ENCODE measurements around the gene HCFC2. TPM values are rescaled to one million over a fixed set of nuclear protein-coding genes. Genes with fewer than 3 reads are reported as not detected.
"Not testable (repeated sequence)": the region's sequence is repeated elsewhere in the genome, so short reads cannot be mapped to it uniquely, and the experiment has no call there.

The HCFC2 gene
- total RNA-seq (2014; rRNA removed; shearing (Covaris generic)), result 10.8 and 16.1 TPM in 2 replicates

GRCh38 chr12:104064031-104064841, at the start of gene HCFC2:
TSS of gene HCFC2 (plus strand) at chr12:104064531. CDS start at chr12:104064561, 30 bp downstream.
- peak; percentile 94 for DNase-seq
- Histone ChIP-seq H3K4me1 (peaks cover 4% of the 10 kb centered on the region; the same call in 1 of the 2 replicates), H3K9me3 (replicated peaks) (no peaks in the 10 kb centered on the region), H3K27me3 (no peaks in the 10 kb centered on the region), H3K27ac (peak within 1 kb of the TSS; percentile 61), H3K4me3 (peak within 1 kb of the TSS; percentile 80), H3K36me3 (peaks cover 10% of the 10 kb centered on the region)

GRCh38 chr12:104021862-104022261, 42.5 kb upstream of the HCFC2 start:
- H3K27me3 ChIP-seq; H3K27ac ChIP-seq; H3K4me1 ChIP-seq; H3K36me3 ChIP-seq; DNase-seq; H3K9me3 ChIP-seq (replicated peaks); H3K4me3 ChIP-seq: not testable (repeated sequence)

DNA sequence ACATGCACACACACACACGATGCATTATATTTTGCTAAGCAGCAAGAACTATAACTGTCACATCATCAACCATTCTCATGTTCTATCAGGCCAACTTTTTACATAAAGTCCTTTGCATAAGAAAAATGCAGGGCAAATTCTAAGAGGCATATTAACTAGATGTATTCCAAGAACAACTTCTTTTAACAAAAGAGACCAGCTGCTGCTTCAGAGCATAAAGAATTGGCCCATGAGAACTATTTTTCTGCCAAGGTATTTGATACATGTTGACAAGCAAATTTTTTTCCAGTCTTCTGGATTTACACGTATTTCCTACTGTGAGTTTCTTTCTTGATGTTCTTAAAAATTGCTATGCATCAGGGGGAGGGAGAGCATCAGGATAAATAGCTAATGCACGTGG, 41.5 kb upstream of the HCFC2 start:
- DNase-seq, result no peak
- H3K4me3 ChIP-seq, result no peak overlapping the region
- H3K27me3 ChIP-seq, result no peaks in the 10 kb centered on the region
- H3K4me1 ChIP-seq, result no peaks in the 10 kb centered on the region
- no peaks in the 10 kb centered on the region for H3K9me3 ChIP-seq (replicated peaks)
- H3K36me3 ChIP-seq, result no peaks in the 10 kb centered on the region
- no peak overlapping the region for H3K27ac ChIP-seq

GRCh38 chr12:104023710-104024109, 40.6 kb upstream of the HCFC2 start:
- no peaks in the 10 kb centered on the region for H3K9me3 ChIP-seq (replicated peaks)
- H3K27me3 ChIP-seq, result no peaks in the 10 kb centered on the region
- H3K27ac ChIP-seq, result no peak overlapping the region
- no peaks in the 10 kb centered on the region for H3K4me1 ChIP-seq
- no peak overlapping the region for H3K4me3 ChIP-seq
- no peaks in the 10 kb centered on the region for H3K36me3 ChIP-seq
- no peak for DNase-seq

DNA sequence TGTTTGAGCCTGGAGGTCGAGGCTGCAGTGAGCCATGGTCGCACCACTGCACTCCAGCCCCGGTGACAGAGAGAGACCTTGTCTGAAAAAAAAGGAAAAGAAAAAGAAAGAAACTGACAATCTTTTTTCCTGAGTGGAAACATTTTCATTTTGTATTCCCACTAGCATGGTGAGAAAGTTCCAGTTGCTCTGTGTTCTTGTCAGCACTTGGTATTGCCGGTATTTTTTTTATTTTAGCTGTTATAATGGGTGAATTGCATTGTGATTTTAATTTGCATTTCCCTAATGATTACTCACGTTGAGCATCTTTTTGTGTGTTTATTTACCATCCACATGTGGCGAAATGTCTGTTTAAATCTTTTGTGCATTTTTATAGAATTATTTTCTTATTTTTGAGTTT, 40.0 kb upstream of the HCFC2 start:
- H3K4me3 ChIP-seq, result no peak overlapping the region
- no peak for DNase-seq
- H3K27me3 ChIP-seq, result no peaks in the 10 kb centered on the region
- H3K9me3 ChIP-seq (replicated peaks), result no peaks in the 10 kb centered on the region
- H3K27ac ChIP-seq, result no peak overlapping the region
- no peaks in the 10 kb centered on the region for H3K4me1 ChIP-seq
- no peaks in the 10 kb centered on the region for H3K36me3 ChIP-seq

GRCh38 chr12:104025771-104026170, 38.6 kb upstream of the HCFC2 start:
- Histone ChIP-seq H3K4me3 (no peak overlapping the region), H3K27ac (no peak overlapping the region), H3K36me3 (no peaks in the 10 kb centered on the region), H3K4me1 (no peaks in the 10 kb centered on the region), H3K27me3 (no peaks in the 10 kb centered on the region), H3K9me3 (replicated peaks) (no peaks in the 10 kb centered on the region)
- DNase-seq, result no peak

GRCh38 chr12:104026841-104027599, 37.3 kb upstream of the HCFC2 start:
- no peak overlapping the region for H3K4me3 ChIP-seq
- no peak overlapping the region for H3K27ac ChIP-seq

DNA sequence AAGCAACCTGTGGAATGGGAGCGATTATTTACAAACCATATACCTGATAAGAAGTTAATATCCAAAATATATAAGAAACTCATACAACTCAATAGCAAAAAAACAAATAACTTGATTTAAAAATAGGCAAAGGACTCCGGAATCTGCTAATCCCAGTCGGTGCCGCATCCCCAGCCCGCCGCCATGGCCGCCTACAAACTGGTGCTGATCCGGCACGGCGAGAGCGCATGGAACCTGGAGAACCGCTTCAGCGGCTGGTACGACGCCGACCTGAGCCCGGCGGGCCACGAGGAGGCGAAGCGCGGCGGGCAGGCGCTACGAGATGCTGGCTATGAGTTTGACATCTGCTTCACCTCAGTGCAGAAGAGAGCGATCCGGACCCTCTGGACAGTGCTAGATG, 33.7 kb upstream of the HCFC2 start:
- not testable (repeated sequence) for H3K27ac ChIP-seq; H3K4me3 ChIP-seq; DNase-seq; H3K27me3 ChIP-seq; H3K9me3 ChIP-seq (replicated peaks); H3K4me1 ChIP-seq; H3K36me3 ChIP-seq

More at GRCh38 chr12:104026841-104027599, 37.3 kb upstream of the HCFC2 start:
- no peaks in the 10 kb centered on the region for H3K9me3 ChIP-seq (replicated peaks)
- peak in 1 of 2 experiments; percentile 30 for DNase-seq
- H3K27me3 ChIP-seq, result no peaks in the 10 kb centered on the region
- no peaks in the 10 kb centered on the region for H3K36me3 ChIP-seq
- H3K4me1 ChIP-seq, result no peaks in the 10 kb centered on the region

DNA sequence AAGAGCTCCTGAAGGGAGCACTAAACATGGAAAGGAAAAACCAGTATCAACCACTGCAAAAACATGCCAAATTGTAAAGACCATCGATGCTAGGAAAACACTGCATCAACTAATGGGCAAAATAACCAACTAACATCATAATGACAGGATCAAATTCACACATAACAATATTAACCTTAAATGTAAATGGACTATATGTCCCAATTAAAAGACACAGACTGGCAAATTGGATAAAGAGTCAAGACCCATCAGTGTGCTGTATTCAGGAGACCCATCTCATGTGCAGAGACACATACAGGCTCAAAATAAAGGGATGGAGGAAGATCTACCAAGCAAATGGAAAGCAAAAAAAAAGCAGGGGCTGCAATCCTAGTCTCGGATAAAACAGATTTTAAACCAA, 28.2 kb upstream of the HCFC2 start:
- not testable (repeated sequence) for H3K4me1 ChIP-seq; H3K36me3 ChIP-seq; DNase-seq; H3K4me3 ChIP-seq; H3K27me3 ChIP-seq; H3K9me3 ChIP-seq (replicated peaks); H3K27ac ChIP-seq

- not testable (repeated sequence) for H3K36me3 ChIP-seq; H3K9me3 ChIP-seq (replicated peaks); DNase-seq; H3K27me3 ChIP-seq; H3K4me3 ChIP-seq; H3K4me1 ChIP-seq; H3K27ac ChIP-seq
Measured at GRCh38 chr12:104039769-104040168, 24.6 kb upstream of the HCFC2 start.

DNA sequence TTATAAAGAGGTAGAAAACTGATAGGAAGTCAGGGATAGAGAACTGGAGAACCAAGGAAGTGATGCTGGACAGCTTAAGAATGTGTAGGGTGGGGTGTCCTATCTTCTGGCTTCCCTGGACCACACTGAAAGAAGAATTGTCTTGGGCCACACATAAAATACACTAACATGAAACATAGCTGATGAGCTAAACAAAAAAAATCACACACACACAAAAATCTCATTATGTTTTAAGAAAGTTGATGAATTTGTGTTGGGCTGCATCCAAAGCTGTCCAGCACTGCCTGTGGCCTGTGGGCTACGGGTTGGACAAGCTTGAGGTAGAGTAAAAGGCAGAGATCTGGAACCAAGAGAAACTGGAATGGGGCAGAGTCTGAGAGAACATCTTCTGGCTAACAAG, 21.8 kb upstream of the HCFC2 start:
- no peaks in the 10 kb centered on the region for H3K27me3 ChIP-seq
- H3K4me1 ChIP-seq, result no peaks in the 10 kb centered on the region
- DNase-seq, result no peak
- H3K4me3 ChIP-seq, result no peak overlapping the region
- no peaks in the 10 kb centered on the region for H3K36me3 ChIP-seq
- no peak overlapping the region for H3K27ac ChIP-seq
- 0 out of 2 replicates have a peak, but pooled peaks cover 5% of the 10 kb centered on the region for H3K9me3 ChIP-seq (replicated peaks)

DNA sequence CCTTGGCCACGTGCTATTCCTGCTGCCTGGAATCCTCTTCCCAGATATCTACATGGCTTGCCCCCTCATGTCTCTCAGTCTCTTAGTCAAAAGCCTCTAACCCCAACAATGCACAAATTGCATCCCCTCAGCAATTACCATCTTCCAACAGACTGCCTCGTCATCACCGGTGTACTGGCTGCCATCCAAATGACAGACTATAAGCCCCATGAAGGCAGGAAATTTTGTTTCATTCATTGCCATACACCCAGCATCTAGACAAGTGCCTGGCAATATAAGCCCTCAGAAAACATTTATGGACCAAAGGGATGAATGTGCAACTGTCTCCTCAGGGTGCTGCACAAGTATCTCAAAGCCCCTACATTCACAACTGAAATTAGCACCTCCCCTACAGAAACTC, 20.2 kb upstream of the HCFC2 start:
- Histone ChIP-seq H3K4me1 (peaks cover 8% of the 10 kb centered on the region), H3K27ac (no peak overlapping the region), H3K36me3 (no peaks in the 10 kb centered on the region), H3K9me3 (replicated peaks) (0 out of 2 replicates have a peak, but pooled peaks cover 5% of the 10 kb centered on the region), H3K4me3 (no peak overlapping the region), H3K27me3 (no peaks in the 10 kb centered on the region)
- DNase-seq, result no peak

DNA sequence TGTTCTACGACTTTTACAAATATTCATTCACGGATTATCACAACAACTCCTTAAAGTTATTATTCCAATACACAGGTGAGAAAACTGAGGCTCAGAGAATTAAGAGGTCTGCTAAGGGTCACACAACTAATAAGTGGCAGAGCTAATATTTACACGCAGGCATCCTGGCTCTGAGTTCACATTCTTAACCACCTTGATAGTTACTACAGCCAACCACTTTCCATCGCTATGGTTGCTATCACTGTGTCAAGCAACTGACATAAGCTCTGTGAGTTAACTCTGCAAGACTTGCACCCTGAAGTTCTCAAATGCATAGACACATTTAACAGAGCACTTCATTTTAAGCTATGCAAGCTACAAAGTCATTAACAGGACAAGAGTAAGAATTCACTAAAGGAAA, 18.0 kb upstream of the HCFC2 start:
- H3K27me3 ChIP-seq, result no peaks in the 10 kb centered on the region
- H3K9me3 ChIP-seq (replicated peaks), result no peaks in the 10 kb centered on the region
- H3K36me3 ChIP-seq, result no peaks in the 10 kb centered on the region
- no peak for DNase-seq
- H3K27ac ChIP-seq, result no peak overlapping the region
- H3K4me1 ChIP-seq, result peaks cover 8% of the 10 kb centered on the region
- no peak overlapping the region for H3K4me3 ChIP-seq

DNA sequence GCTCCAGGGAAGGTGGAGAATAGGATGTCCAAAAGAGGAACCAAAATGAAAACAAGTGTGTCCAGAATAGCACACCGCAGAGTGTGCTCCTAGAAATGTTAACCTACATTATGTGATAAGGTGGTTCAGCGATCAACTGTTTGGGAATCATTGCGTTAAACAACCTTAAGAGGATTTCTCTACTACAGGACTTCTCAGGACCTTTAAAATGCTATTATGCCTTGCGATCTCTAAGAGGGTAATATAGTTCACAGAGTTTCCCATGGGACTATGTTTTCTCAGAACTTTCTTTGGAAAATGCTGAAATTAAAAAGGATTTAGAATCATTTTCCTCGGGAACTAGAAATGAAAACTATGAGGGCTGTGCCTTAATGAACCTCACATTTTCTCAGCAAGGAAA, 16.2 kb upstream of the HCFC2 start:
- Histone ChIP-seq H3K27me3 (no peaks in the 10 kb centered on the region), H3K9me3 (replicated peaks) (no peaks in the 10 kb centered on the region), H3K27ac (no peak overlapping the region), H3K36me3 (no peaks in the 10 kb centered on the region), H3K4me3 (no peak overlapping the region), H3K4me1 (peaks cover 8% of the 10 kb centered on the region)
- DNase-seq, result no peak

- H3K9me3 ChIP-seq (replicated peaks), result no peaks in the 10 kb centered on the region
- no peaks in the 10 kb centered on the region for H3K27me3 ChIP-seq
- H3K4me1 ChIP-seq, result peaks cover 8% of the 10 kb centered on the region
- peak overlapping the region; percentile 61 for H3K4me3 ChIP-seq
- no peak overlapping the region; the same call in 1 of the 2 replicates for H3K27ac ChIP-seq
- no peak for DNase-seq
- no peaks in the 10 kb centered on the region for H3K36me3 ChIP-seq
Measured at GRCh38 chr12:104048811-104049210, 15.5 kb upstream of the HCFC2 start.
